GM23248 (cell line): ENCODE results near the gene EFCAB6. TPM values are rescaled to one million over a fixed set of nuclear protein-coding genes. Genes with fewer than 3 reads are reported as not detected.

ENCODE experiments used
- DNase-seq: peaks from one replicate; pipeline ENCODE4 v3.0.0-alpha.2; 2015
- H2AFZ ChIP-seq: fragments of 200-600 bp; sonication (generic); 2 replicates; pipeline ENCODE4 v1.6.1; 2016; ENCODE audit warnings: antibody characterized with exemption
- H3F3A ChIP-seq: fragments of 200-600 bp; sonication (generic); 2 replicates; pipeline ENCODE4 v1.6.1; 2016; ENCODE audit warnings: mild to moderate bottlenecking, antibody characterized with exemption, mixed run types; ENCODE audit not compliant: insufficient read depth
- H3K27ac ChIP-seq: fragments of 200-600 bp; sonication (generic); 2 replicates; pipeline ENCODE4 v1.5.1; 2016; ENCODE audit warnings: mild to moderate bottlenecking
- H3K27me3 ChIP-seq: fragments of 200-600 bp; sonication (generic); replicated peaks from 2 replicates; pipeline ENCODE4 v1.6.1; 2016; ENCODE audit warnings: mild to moderate bottlenecking; ENCODE audit not compliant: insufficient read depth
- H3K36me3 ChIP-seq: fragments of 200-600 bp; sonication (generic); 2 replicates; pipeline ENCODE4 v1.6.1; 2016; ENCODE audit warnings: low read depth, mild to moderate bottlenecking
- H3K4me1 ChIP-seq: fragments of 200-600 bp; sonication (generic); 2 replicates; pipeline ENCODE4 v1.6.1; 2016; ENCODE audit warnings: mild to moderate bottlenecking; ENCODE audit not compliant: insufficient read depth
- H3K4me2 ChIP-seq: fragments of 200-600 bp; sonication (generic); one replicate; pipeline ENCODE4 v1.6.1; 2016; ENCODE audit warnings: mild to moderate bottlenecking; ENCODE audit not compliant: unreplicated experiment
- H3K4me3 ChIP-seq: fragments of 200-600 bp; sonication (generic); 2 replicates; pipeline ENCODE4 v1.5.1; 2016; ENCODE audit warnings: mild to moderate bottlenecking
- H3K79me2 ChIP-seq: fragments of 200-600 bp; sonication (generic); 2 replicates; pipeline ENCODE4 v1.6.1; 2016; ENCODE audit warnings: mild to moderate bottlenecking; ENCODE audit not compliant: insufficient read depth
- H3K9ac ChIP-seq: fragments of 200-600 bp; sonication (generic); 2 replicates; pipeline ENCODE4 v1.6.1; 2016; ENCODE audit warnings: mild to moderate bottlenecking
- H3K9me2 ChIP-seq: fragments of 200-600 bp; sonication (generic); 2 replicates; pipeline ENCODE4 v1.6.1; 2016; ENCODE audit warnings: mixed run types, mild to moderate bottlenecking, moderate library complexity; ENCODE audit not compliant: insufficient read depth
- H3K9me3 ChIP-seq: fragments of 200-600 bp; sonication (generic); one replicate; pipeline ENCODE4 v1.6.1; 2017; ENCODE audit warnings: low read depth
- H4K20me1 ChIP-seq: fragments of 200-600 bp; sonication (generic); 2 replicates; pipeline ENCODE4 v1.6.0; 2016; ENCODE audit not compliant: insufficient read depth
- EZH2 ChIP-seq: fragments of 200-600 bp; sonication (generic); IDR thresholded peaks from 2 replicates; pipeline ENCODE4 v1.6.1; 2018; ENCODE audit warnings: antibody characterized with exemption, mild to moderate bottlenecking; ENCODE audit not compliant: insufficient read depth, poor library complexity, severe bottlenecking
- EZH2phosphoT487 ChIP-seq: fragments of 200-600 bp; sonication (generic); IDR thresholded peaks from 2 replicates; pipeline ENCODE4 v1.6.1; 2018; ENCODE audit warnings: antibody characterized with exemption, moderate library complexity, mild to moderate bottlenecking, low read depth; ENCODE audit not compliant: insufficient read depth
- WGBS, 2 experiments: methylation state at CpG; one replicate each; pipeline ENCODE4 v1.1.6; 2015 to 2017; ENCODE audit warnings: low lambda C conversion rate in 2 of 2, low coverage in 1 of 2; ENCODE audit errors: missing lambda C conversion rate in 2 of 2; 5-methylcytosine and 5-hydroxymethylcytosine counted together
- in situ Hi-C: fragments of 300-500 bp; cut with MboI; formaldehyde crosslinking; loops from 2 replicates; pipeline ENCODE4 v1.15.0; 2020
- polyA plus RNA-seq: library from polyadenylated mRNA; unstranded; fragments of >200 nt; fragmentation: Nextera tagmentation; extraction: Ambion mirVana; gene quantifications from 2 replicates; pipeline ENCODE4 v1.2.1, GENCODE V29; 2016
- total RNA-seq: library from RNA; depleted of rRNA; stranded (reverse); fragments of >200 nt; shearing (Covaris generic); gene quantifications from 2 replicates; pipeline ENCODE4 v1.2.3, GENCODE V29; 2014

Gene EFCAB6
- total and polyA plus RNA-seq, 2 experiments from 2014 or later = 1.5 to 2.1 TPM

GRCh38 chr22:43554694-43555365 lies 257.3 kb downstream of the EFCAB6 start:
- WGBS, 2 experiments = 59 to 64% methylated on average over 17 of the region's 17 CpGs
- Histone ChIP-seq H3K4me3 (no peak overlapping the region), H3F3A (no peaks in the 10 kb centered on the region), H3K27ac (no peak overlapping the region), H3K79me2 (no peaks in the 10 kb centered on the region), H3K4me2 (no peak overlapping the region), H3K36me3 (no peaks in the 10 kb centered on the region), H2AFZ (no peak overlapping the region), H3K4me1 (no peaks in the 10 kb centered on the region), H3K9ac (no peak overlapping the region), H3K9me3 (no peaks in the 10 kb centered on the region), H3K9me2 (no peaks in the 10 kb centered on the region), H4K20me1 (no peaks in the 10 kb centered on the region), H3K27me3 (no peaks in the 10 kb centered on the region)
- TF ChIP-seq EZH2 = no peak
- no peak for DNase-seq
- in situ Hi-C loops = no loop called here

GRCh38 chr22:43554259-43554636 lies 257.9 kb downstream of the EFCAB6 start:
- Histone ChIP-seq H3K79me2 (no peaks in the 10 kb centered on the region), H3K9me2 (no peaks in the 10 kb centered on the region), H3K27me3 (no peaks in the 10 kb centered on the region), H3K27ac (no peak overlapping the region), H4K20me1 (no peaks in the 10 kb centered on the region), H3K36me3 (no peaks in the 10 kb centered on the region), H3F3A (no peaks in the 10 kb centered on the region), H3K4me1 (no peaks in the 10 kb centered on the region), H2AFZ (no peak overlapping the region), H3K4me3 (no peak overlapping the region), H3K4me2 (no peak overlapping the region), H3K9ac (no peak overlapping the region), H3K9me3 (no peaks in the 10 kb centered on the region)
- whole genome bisulfite sequencing, 2 experiments = 48 to 54% methylated on average over 6 of the region's 6 CpGs
- no peak for DNase-seq
- no peak for TF ChIP-seq EZH2phosphoT487
- TF ChIP-seq EZH2 = no peak
- in situ Hi-C loops = no loop called here

- no peak for DNase-seq
- Histone ChIP-seq H3K9me2 (no peaks in the 10 kb centered on the region), H3K9me3 (no peaks in the 10 kb centered on the region), H3K4me2 (no peak overlapping the region), H3K27me3 (no peaks in the 10 kb centered on the region), H3K4me1 (no peaks in the 10 kb centered on the region), H3K27ac (no peak overlapping the region), H2AFZ (no peak overlapping the region), H3K36me3 (no peaks in the 10 kb centered on the region), H4K20me1 (no peaks in the 10 kb centered on the region), H3K9ac (no peak overlapping the region), H3K4me3 (no peak overlapping the region), H3F3A (no peaks in the 10 kb centered on the region), H3K79me2 (no peaks in the 10 kb centered on the region)
- TF ChIP-seq EZH2 (no peak), EZH2phosphoT487 (no peak)
- WGBS, 2 experiments = 39 to 54% methylated on average over 14 to 16 of the region's 16 CpGs
- in situ Hi-C loops = no loop called here
These were observed 258.4 kb downstream of the EFCAB6 start for GRCh38 chr22:43553451-43554258.

GRCh38 chr22:43550672-43551071 lies 261.4 kb downstream of the EFCAB6 start:
- no peak for TF ChIP-seq EZH2
- TF ChIP-seq EZH2phosphoT487 = no peak
- Histone ChIP-seq H3K4me2 (no peak overlapping the region), H3K9ac (no peak overlapping the region), H2AFZ (no peak overlapping the region), H3K9me2 (no peaks in the 10 kb centered on the region), H3K79me2 (no peaks in the 10 kb centered on the region), H3K4me1 (no peaks in the 10 kb centered on the region), H3K9me3 (no peaks in the 10 kb centered on the region), H3K36me3 (no peaks in the 10 kb centered on the region), H4K20me1 (no peaks in the 10 kb centered on the region), H3F3A (no peaks in the 10 kb centered on the region), H3K4me3 (no peak overlapping the region), H3K27me3 (no peaks in the 10 kb centered on the region), H3K27ac (no peak overlapping the region)
- in situ Hi-C loops = no loop called here
- WGBS, 2 experiments = 58 to 61% methylated on average over 6 of the region's 6 CpGs
- no peak for DNase-seq
